Measurements from ENCODE around the gene DUSP22. TPM values are rescaled to one million over a fixed set of nuclear protein-coding genes. Genes with fewer than 3 reads are reported as not detected.
"Not testable (repeated sequence)": the region's sequence is repeated elsewhere in the genome, so short reads cannot be mapped to it uniquely, and the experiment has no call there.

The DUSP22 gene
- total and polyA plus RNA-seq, 3 experiments from 2014 or later, result 24.4 to 38.5 (median 25.3) TPM

- H3K4me3 ChIP-seq (ENCODE audit: low read length); H3K9me3 Mint-ChIP-seq; H3K4me3 Mint-ChIP-seq; POLR2A ChIA-PET; H3K36me3 ChIP-seq (ENCODE audit: insufficient read depth, low read length); H3K27me3 Mint-ChIP-seq; H3K9me3 ChIP-seq (ENCODE audit: low read length); H3K27me3 ChIP-seq (ENCODE audit: insufficient read depth, low read length, poor library complexity, severe bottlenecking); H3K4me1 Mint-ChIP-seq; H3K27ac Mint-ChIP-seq; H3K4me1 ChIP-seq (ENCODE audit: insufficient read depth, low read length); H3K27ac ChIP-seq (ENCODE audit: low read depth, low read length); CTCF ChIA-PET; DNase-seq: not testable (repeated sequence)
- peaks cover 0 to 10% (median 10%) of the 10 kb centered on the region in 3 donors for H3K36me3 Mint-ChIP-seq
These were observed 33.0 kb downstream of the DUSP22 start for GRCh38 chr6:325161-325860.

- CTCF ChIA-PET; H3K27me3 Mint-ChIP-seq; H3K4me3 Mint-ChIP-seq; H3K27me3 ChIP-seq (ENCODE audit: insufficient read depth, low read length, poor library complexity, severe bottlenecking); H3K27ac Mint-ChIP-seq; DNase-seq; H3K9me3 ChIP-seq (ENCODE audit: low read length); H3K27ac ChIP-seq (ENCODE audit: low read depth, low read length); H3K9me3 Mint-ChIP-seq; H3K36me3 ChIP-seq (ENCODE audit: insufficient read depth, low read length); H3K4me1 ChIP-seq (ENCODE audit: insufficient read depth, low read length); H3K4me3 ChIP-seq (ENCODE audit: low read length); POLR2A ChIA-PET; H3K4me1 Mint-ChIP-seq: not testable (repeated sequence)
- peaks cover 0 to 10% (median 10%) of the 10 kb centered on the region in 3 donors for H3K36me3 Mint-ChIP-seq
These were observed 33.8 kb downstream of the DUSP22 start for GRCh38 chr6:326066-326465.

GRCh38 chr6:326896-327537, 34.7 kb downstream of the DUSP22 start:
- POLR2A ChIA-PET, result no interaction called here
- no peaks in the 10 kb centered on the region for H3K36me3 ChIP-seq (ENCODE audit: insufficient read depth, low read length)
- no peak for DNase-seq
- H3K9me3 ChIP-seq (ENCODE audit: low read length), result no peaks in the 10 kb centered on the region
- Mint-ChIP-seq H3K4me3 (no peak overlapping the region), H3K4me1 (no peaks in the 10 kb centered on the region), H3K9me3 (no peaks in the 10 kb centered on the region), H3K36me3 (peaks cover 0 to 10% (median 10%) of the 10 kb centered on the region in 3 donors), H3K27ac (peak overlapping the region in 1 of 8 donors; percentile 59), H3K27me3 (no peaks in the 10 kb centered on the region)
- CTCF ChIA-PET, result no interaction called here
- H3K4me3 ChIP-seq (ENCODE audit: low read length), result no peak overlapping the region
- H3K4me1 ChIP-seq (ENCODE audit: insufficient read depth, low read length), result no peaks in the 10 kb centered on the region
- H3K27ac ChIP-seq (ENCODE audit: low read depth, low read length), result no peak overlapping the region
- no peaks in the 10 kb centered on the region for H3K27me3 ChIP-seq (ENCODE audit: insufficient read depth, low read length, poor library complexity, severe bottlenecking)

GRCh38 chr6:327538-328116, 35.3 kb downstream of the DUSP22 start:
- Mint-ChIP-seq H3K36me3 (peaks cover 0 to 10% (median 10%) of the 10 kb centered on the region in 3 donors), H3K4me3 (no peak overlapping the region), H3K9me3 (no peaks in the 10 kb centered on the region), H3K27me3 (no peaks in the 10 kb centered on the region), H3K27ac (peak overlapping the region in 3 of 8 donors; percentile 7 to 74 (median 54)), H3K4me1 (no peaks in the 10 kb centered on the region)
- Histone ChIP-seq H3K36me3 (ENCODE audit: insufficient read depth, low read length) (no peaks in the 10 kb centered on the region), H3K4me3 (ENCODE audit: low read length) (no peak overlapping the region), H3K27me3 (ENCODE audit: insufficient read depth, low read length, poor library complexity, severe bottlenecking) (no peaks in the 10 kb centered on the region), H3K27ac (ENCODE audit: low read depth, low read length) (no peak overlapping the region), H3K9me3 (ENCODE audit: low read length) (no peaks in the 10 kb centered on the region), H3K4me1 (ENCODE audit: insufficient read depth, low read length) (no peaks in the 10 kb centered on the region)
- CTCF ChIA-PET, result interaction anchor here (1.5 kb wide), 1 partner anchor 13 kb away, joined by 4 read pairs; no protein-coding TSS in a partner anchor
- POLR2A ChIA-PET, result no interaction called here
- no peak for DNase-seq

- Mint-ChIP-seq H3K27ac (peak overlapping the region in 2 of 8 donors; percentile 7 to 74), H3K27me3 (no peaks in the 10 kb centered on the region), H3K4me3 (no peak overlapping the region), H3K4me1 (no peaks in the 10 kb centered on the region), H3K9me3 (no peaks in the 10 kb centered on the region), H3K36me3 (peaks cover 0 to 10% (median 10%) of the 10 kb centered on the region in 3 donors)
- Histone ChIP-seq H3K4me3 (ENCODE audit: low read length) (no peak overlapping the region), H3K27ac (ENCODE audit: low read depth, low read length) (no peak overlapping the region), H3K27me3 (ENCODE audit: insufficient read depth, low read length, poor library complexity, severe bottlenecking) (no peaks in the 10 kb centered on the region), H3K9me3 (ENCODE audit: low read length) (no peaks in the 10 kb centered on the region), H3K4me1 (ENCODE audit: insufficient read depth, low read length) (no peaks in the 10 kb centered on the region), H3K36me3 (ENCODE audit: insufficient read depth, low read length) (no peaks in the 10 kb centered on the region)
- CTCF ChIA-PET, result interaction anchor here (1.5 kb wide), 1 partner anchor 12 kb away, joined by 4 read pairs; no protein-coding TSS in a partner anchor
- POLR2A ChIA-PET, result no interaction called here
- DNase-seq, result no peak
These were observed 35.9 kb downstream of the DUSP22 start for GRCh38 chr6:328136-328670.

GRCh38 chr6:328924-329323, 36.6 kb downstream of the DUSP22 start:
- Histone ChIP-seq H3K27ac (ENCODE audit: low read depth, low read length) (no peak overlapping the region), H3K4me3 (ENCODE audit: low read length) (no peak overlapping the region), H3K27me3 (ENCODE audit: insufficient read depth, low read length, poor library complexity, severe bottlenecking) (no peaks in the 10 kb centered on the region), H3K36me3 (ENCODE audit: insufficient read depth, low read length) (no peaks in the 10 kb centered on the region), H3K9me3 (ENCODE audit: low read length) (no peaks in the 10 kb centered on the region), H3K4me1 (ENCODE audit: insufficient read depth, low read length) (no peaks in the 10 kb centered on the region)
- H3K27me3 Mint-ChIP-seq, result no peaks in the 10 kb centered on the region
- POLR2A ChIA-PET, result no interaction called here
- no peak for DNase-seq
- H3K4me3 Mint-ChIP-seq, result no peak overlapping the region
- H3K36me3 Mint-ChIP-seq, result peaks cover 0 to 10% (median 10%) of the 10 kb centered on the region in 3 donors
- CTCF ChIA-PET, result interaction anchor here (1.5 kb wide), 1 partner anchor 11 kb away, joined by 4 read pairs; no protein-coding TSS in a partner anchor
- no peaks in the 10 kb centered on the region for H3K4me1 Mint-ChIP-seq
- H3K27ac Mint-ChIP-seq, result no peak overlapping the region
- H3K9me3 Mint-ChIP-seq, result no peaks in the 10 kb centered on the region

GRCh38 chr6:329888-330691, 37.8 kb downstream of the DUSP22 start:
- DNase-seq, result no peak
- Mint-ChIP-seq H3K9me3 (no peaks in the 10 kb centered on the region), H3K4me1 (no peaks in the 10 kb centered on the region), H3K36me3 (peaks cover 0 to 10% (median 7%) of the 10 kb centered on the region in 3 donors), H3K27me3 (no peaks in the 10 kb centered on the region), H3K4me3 (no peak overlapping the region), H3K27ac (no peak overlapping the region)
- no peaks in the 10 kb centered on the region for H3K4me1 ChIP-seq (ENCODE audit: insufficient read depth, low read length)
- H3K27ac ChIP-seq (ENCODE audit: low read depth, low read length), result no peak overlapping the region
- no peaks in the 10 kb centered on the region for H3K36me3 ChIP-seq (ENCODE audit: insufficient read depth, low read length)
- POLR2A ChIA-PET, result no interaction called here
- no peak overlapping the region for H3K4me3 ChIP-seq (ENCODE audit: low read length)
- CTCF ChIA-PET, result no interaction called here
- no peaks in the 10 kb centered on the region for H3K9me3 ChIP-seq (ENCODE audit: low read length)
- H3K27me3 ChIP-seq (ENCODE audit: insufficient read depth, low read length, poor library complexity, severe bottlenecking), result no peaks in the 10 kb centered on the region
